Measurements from ENCODE around the gene MOCOS.

- TF ChIP-seq ZNF174 (tag by site-specific recombination; IDR thresholded peaks at IDR 0.05): no peak
- TF ChIP-seq ZFP41 (tag by site-specific recombination; IDR thresholded peaks at IDR 0.05; ENCODE audit: borderline replicate concordance): no peak
- TF ChIP-seq ZNF302 (tag by site-specific recombination; IDR thresholded peaks at IDR 0.05; ENCODE audit: low read depth): no peak
- TF ChIP-seq CTCF (tag by site-specific recombination; IDR thresholded peaks at IDR 0.05): no peak
- TF ChIP-seq SCRT2 (tag by site-specific recombination; IDR thresholded peaks at IDR 0.05): no peak
These were observed 777 bp downstream of the MOCOS start for GRCh38 chr18:36187826-36188721.
